HL-60 (cell line): Measurements from ENCODE around the gene MEIS1.

ENCODE experiments used
- DNase-seq, 2 experiments: peaks; one replicate each; pipeline ENCODE4 v3.0.0-alpha.2; 2010 to 2020; ENCODE audit warnings: low read depth in 1 of 2, low spot score in 1 of 2
- H3K27ac ChIP-seq: fragments of 250-450 bp; sonication (Bioruptor Pico); replicated peaks from 2 replicates; pipeline ENCODE4 v1.5.1; 2020; ENCODE audit warnings: mild to moderate bottlenecking, moderate library complexity
- H3K27me3 ChIP-seq: fragments of 250-450 bp; sonication (Bioruptor Pico); 2 replicates; pipeline ENCODE4 v1.5.1; 2021; ENCODE audit warnings: mild to moderate bottlenecking, moderate library complexity; ENCODE audit not compliant: insufficient read depth, poor library complexity, severe bottlenecking
- H3K4me3 ChIP-seq: replicated peaks from 2 replicates; pipeline ENCODE4 v1.5.1; 2011; ENCODE audit warnings: mild to moderate bottlenecking, control low read depth, low read length; ENCODE audit not compliant: insufficient read depth
- CTCF ChIP-seq: IDR thresholded peaks from one replicate; pipeline ENCODE4 v1.5.1; 2011; ENCODE audit warnings: low read length, control low read depth, inconsistent platforms; ENCODE audit not compliant: insufficient read depth
- GABPA ChIP-seq: IDR thresholded peaks from 2 replicates; pipeline ENCODE4 v1.6.1; 2012; ENCODE audit warnings: low read depth
- POLR2AphosphoS5 ChIP-seq: IDR thresholded peaks from 2 replicates; pipeline ENCODE4 v1.6.1; 2012; ENCODE audit warnings: low read depth
- SPI1 ChIP-seq: IDR thresholded peaks from 2 replicates; pipeline ENCODE4 v1.6.1; 2012; ENCODE audit warnings: low read depth, mild to moderate bottlenecking, borderline replicate concordance
- TF ChIP-seq, protein P1 (sequence below): IDR thresholded peaks from 2 replicates; pipeline ENCODE4 v1.6.1; 2012; ENCODE audit warnings: low read depth; ENCODE audit not compliant: insufficient replicate concordance

MEIS1 gene

GRCh38 chr2:66579186-66580126, 144.5 kb downstream of the MEIS1 start:
- Histone ChIP-seq H3K27me3 (peaks cover 85% of the 10 kb centered on the region), H3K4me3 (no peak overlapping the region), H3K27ac (no peak overlapping the region)
- TF ChIP-seq SPI1, result no peak
- TF ChIP-seq CTCF, result no peak
- no peak for TF ChIP-seq POLR2AphosphoS5
- TF ChIP-seq, protein P1, sequence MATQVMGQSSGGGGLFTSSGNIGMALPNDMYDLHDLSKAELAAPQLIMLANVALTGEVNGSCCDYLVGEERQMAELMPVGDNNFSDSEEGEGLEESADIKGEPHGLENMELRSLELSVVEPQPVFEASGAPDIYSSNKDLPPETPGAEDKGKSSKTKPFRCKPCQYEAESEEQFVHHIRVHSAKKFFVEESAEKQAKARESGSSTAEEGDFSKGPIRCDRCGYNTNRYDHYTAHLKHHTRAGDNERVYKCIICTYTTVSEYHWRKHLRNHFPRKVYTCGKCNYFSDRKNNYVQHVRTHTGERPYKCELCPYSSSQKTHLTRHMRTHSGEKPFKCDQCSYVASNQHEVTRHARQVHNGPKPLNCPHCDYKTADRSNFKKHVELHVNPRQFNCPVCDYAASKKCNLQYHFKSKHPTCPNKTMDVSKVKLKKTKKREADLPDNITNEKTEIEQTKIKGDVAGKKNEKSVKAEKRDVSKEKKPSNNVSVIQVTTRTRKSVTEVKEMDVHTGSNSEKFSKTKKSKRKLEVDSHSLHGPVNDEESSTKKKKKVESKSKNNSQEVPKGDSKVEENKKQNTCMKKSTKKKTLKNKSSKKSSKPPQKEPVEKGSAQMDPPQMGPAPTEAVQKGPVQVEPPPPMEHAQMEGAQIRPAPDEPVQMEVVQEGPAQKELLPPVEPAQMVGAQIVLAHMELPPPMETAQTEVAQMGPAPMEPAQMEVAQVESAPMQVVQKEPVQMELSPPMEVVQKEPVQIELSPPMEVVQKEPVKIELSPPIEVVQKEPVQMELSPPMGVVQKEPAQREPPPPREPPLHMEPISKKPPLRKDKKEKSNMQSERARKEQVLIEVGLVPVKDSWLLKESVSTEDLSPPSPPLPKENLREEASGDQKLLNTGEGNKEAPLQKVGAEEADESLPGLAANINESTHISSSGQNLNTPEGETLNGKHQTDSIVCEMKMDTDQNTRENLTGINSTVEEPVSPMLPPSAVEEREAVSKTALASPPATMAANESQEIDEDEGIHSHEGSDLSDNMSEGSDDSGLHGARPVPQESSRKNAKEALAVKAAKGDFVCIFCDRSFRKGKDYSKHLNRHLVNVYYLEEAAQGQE, result no peak
- no peak for TF ChIP-seq GABPA
- no peak for DNase-seq

DNA sequence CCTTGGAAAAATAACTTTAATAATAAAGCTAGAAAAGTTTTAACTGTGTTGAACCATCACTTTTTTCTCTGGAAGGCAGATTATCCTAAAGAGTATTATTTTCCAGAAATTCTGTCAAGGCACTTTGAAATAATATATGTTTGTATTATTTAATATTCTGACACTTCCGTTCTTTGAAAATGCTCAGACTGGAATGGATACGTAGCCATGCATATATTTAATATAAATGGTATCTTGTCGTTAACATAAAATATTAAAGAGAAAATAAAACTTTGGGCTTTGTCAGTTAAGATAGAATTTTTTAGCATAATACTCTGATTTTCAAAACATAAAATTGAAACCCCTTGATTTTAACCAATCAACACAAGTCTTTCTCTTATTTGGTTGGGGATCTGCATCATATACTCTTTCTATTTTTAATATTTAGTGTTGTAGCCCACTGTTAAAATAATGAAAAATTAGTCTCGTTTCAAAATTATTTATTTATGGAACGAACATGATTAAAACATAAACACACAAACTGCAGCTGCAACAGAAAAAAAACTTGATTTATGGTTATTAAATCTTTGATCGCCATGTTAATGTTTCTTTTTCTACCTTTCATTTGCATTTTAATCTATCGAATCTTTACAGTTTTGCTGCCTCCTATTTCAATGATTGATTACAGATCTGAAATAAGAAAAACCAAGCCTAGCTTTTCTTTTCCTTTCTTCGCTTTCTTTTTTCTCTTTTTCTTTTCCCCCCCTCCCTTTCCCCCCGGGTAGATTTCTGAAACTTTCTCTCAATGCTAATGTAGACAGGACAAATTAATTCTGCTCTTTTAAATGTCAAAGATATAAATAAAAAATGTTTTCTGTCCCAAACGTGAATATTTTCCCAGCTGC, 145.5 kb downstream of the MEIS1 start:
- TF ChIP-seq GABPA (no peak), SPI1 (no peak), CTCF (no peak), POLR2AphosphoS5 (no peak)
- TF ChIP-seq, protein P1, result no peak
- Histone ChIP-seq H3K27me3 (peaks cover 78% of the 10 kb centered on the region), H3K4me3 (no peak overlapping the region), H3K27ac (no peak overlapping the region)
- no peak for DNase-seq

DNA sequence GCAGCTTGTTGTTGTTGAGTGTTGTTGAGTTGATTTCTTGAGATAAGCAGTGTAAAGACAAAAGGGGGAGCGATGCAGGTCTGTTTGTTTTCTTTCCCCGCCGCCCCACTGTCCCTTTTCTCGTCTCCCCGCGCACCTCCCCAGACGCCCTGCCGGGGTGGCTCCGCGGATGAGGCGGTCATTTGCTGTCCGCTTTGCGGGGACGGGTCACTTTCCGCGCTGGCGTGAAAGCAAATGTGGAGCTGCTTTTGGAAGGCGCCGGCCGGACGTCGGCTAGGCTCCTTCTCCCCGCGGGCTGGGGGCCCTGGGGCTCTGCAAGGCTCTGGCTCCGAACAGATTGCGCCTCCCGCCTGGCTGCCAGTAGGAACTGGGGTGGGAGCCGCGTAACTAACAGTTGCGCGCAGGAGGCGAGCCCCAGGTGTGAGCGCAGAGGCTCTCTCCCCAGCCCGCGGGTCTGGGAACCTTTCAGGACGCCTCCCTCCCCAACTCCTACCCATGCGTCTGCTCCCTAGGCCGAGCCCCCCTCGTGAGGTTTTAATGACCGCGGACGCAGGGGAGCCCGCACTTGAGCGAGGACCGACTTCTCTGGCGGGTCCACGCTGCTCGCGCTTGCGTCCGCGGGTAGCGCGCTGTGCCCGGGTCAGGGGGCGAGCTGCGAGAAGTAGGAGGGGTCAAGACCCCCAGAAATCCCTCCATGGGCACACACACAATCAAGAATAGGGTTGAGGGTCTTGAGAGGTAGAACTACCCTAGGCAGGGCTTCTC, 146.6 kb downstream of the MEIS1 start:
- peaks cover 69% of the 10 kb centered on the region for H3K27me3 ChIP-seq
- TF ChIP-seq GABPA (no peak), CTCF (no peak), POLR2AphosphoS5 (no peak), SPI1 (no peak)
- TF ChIP-seq, protein P1, result no peak
- no peak overlapping the region for H3K4me3 ChIP-seq
- no peak for DNase-seq
- H3K27ac ChIP-seq, result no peak overlapping the region
